ENCODE measurements around the gene ZC3H7B.

Gene ZC3H7B

GRCh38 chr22:41356430-41357028 is 55.2 kb downstream of the ZC3H7B start:
- DNase-seq (ENCODE audit: low read depth, low spot score), result no peak

GRCh38 chr22:41357191-41357590 is 55.9 kb downstream of the ZC3H7B start:
- no peak for DNase-seq (ENCODE audit: low read depth, low spot score)

DNA sequence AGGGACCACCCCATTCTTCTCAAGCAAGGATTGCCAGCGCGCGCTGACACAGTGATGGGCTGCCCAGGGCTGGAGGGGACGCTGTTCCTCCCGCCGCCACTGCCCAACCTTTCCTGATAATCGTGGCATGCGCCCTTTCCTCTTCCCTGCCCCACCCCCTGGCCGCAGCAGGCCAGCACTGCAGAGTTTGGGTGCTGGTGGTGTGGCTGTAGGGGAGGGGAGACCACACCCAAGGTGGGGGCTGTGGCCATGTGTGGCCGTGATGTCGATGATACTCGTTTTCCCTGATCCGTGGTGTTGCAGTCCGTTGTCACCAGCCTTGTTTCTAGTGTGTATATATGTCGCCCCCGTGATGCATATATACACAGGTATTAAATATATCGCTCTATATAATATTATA is 57.6 kb downstream of the ZC3H7B start:
- DNase-seq (ENCODE audit: low read depth, low spot score), result no peak

GRCh38 chr22:41359376-41359775 is 58.1 kb downstream of the ZC3H7B start:
- DNase-seq (ENCODE audit: low read depth, low spot score), result no peak

GRCh38 chr22:41360126-41360525 is 58.8 kb downstream of the ZC3H7B start:
- DNase-seq (ENCODE audit: low read depth, low spot score), result no peak

- no peak for DNase-seq (ENCODE audit: low read depth, low spot score)
Measured at GRCh38 chr22:41361716-41362310, 60.5 kb downstream of the ZC3H7B start.

DNA sequence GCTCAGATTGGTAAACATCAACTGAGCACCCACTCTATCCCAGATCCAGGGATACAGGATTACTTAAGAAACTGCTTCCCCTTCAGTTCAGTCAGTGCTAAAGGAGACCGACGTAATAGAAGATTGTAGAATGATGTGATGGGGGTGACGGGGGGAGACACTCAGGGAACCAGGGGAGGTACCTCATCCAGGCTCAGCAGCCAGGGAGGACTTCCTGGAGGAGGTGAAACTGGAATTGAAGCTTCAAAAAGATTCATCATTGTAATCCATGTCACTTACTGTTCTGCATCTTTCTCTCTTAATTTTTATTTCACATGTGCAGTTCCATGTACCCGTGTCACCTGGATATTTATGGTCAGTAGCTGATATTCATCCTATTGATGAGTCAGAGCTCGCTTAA is 61.3 kb downstream of the ZC3H7B start:
- DNase-seq (ENCODE audit: low read depth, low spot score), result no peak

DNA sequence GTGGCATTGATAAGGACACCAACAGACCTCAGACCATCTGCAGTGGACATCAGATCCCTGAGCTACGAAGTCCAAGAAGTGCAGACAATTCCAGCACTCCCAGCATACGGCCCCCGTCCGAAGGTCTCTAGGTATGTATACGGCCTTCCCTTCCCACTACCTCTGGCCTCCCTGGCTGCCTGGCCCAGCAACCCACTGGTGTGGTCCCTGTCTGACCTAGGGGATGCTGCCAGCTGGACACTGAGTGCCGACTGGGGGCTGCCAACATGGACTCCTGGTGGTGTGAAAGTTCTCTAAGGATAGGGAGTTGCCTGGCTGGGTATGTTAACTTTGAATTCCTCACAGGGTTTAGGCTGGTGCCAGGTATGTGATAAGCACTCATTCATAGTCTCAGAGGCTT is 62.9 kb downstream of the ZC3H7B start:
- DNase-seq (ENCODE audit: low read depth, low spot score), result no peak

DNA sequence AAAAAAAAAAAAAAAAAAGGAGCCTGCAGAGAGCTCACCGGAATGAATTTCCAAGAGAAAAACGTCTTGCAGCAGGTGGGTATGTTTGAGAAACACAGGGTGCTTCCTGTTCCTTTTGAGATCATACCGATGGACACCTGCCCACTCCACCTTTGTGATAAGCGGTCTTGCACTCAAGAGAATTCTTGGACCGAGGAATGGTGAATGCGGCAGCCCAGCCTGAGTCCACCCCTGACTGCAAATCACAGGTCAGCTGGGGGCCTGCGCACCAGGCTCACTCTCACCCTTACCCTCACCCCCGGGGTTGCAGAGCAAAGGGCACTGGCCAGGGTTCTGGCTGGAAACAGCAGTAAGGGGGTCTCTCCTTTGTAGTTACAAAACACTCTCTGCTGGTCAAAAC is 63.6 kb downstream of the ZC3H7B start:
- DNase-seq (ENCODE audit: low read depth, low spot score), result no peak

- no peak for DNase-seq (ENCODE audit: low read depth, low spot score)
Measured at GRCh38 chr22:41365425-41365824, 64.1 kb downstream of the ZC3H7B start.

DNA sequence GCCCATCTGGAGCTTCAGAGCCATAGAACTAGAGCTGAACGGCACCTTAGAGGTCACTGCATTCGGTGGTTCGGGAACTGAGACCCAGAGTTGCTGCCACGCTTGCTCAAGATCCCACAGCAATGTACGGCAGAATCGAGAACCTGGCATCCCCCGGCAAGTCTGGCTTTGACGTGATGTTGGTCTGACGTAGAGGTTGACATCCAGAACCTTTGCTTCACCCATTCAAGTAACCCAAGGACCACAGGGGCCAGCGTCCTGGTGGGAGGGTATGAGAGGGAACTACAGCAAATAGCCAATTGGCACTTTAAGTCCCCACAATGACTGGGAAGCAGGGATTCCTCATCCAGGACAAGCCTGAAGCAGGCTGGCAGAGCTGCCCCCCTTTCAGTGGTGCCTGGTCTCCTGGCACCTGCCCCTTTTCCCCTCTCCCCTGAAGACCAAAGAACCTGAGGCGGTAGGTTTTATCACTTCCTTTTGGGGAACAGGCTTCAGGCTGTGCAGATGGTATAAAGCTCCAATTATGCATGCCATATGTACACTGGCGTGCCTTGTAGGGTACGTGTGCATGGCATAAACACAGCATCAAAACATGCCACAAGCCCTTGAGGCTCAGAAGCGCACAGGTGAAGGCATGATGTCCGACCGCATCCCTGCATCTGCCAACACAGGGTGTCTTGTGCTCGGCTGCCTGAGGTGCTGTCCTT is 65.2 kb downstream of the ZC3H7B start:
- no peak for DNase-seq (ENCODE audit: low read depth, low spot score)

- no peak for DNase-seq (ENCODE audit: low read depth, low spot score)
Measured at GRCh38 chr22:41367039-41367679, 65.8 kb downstream of the ZC3H7B start.

DNA sequence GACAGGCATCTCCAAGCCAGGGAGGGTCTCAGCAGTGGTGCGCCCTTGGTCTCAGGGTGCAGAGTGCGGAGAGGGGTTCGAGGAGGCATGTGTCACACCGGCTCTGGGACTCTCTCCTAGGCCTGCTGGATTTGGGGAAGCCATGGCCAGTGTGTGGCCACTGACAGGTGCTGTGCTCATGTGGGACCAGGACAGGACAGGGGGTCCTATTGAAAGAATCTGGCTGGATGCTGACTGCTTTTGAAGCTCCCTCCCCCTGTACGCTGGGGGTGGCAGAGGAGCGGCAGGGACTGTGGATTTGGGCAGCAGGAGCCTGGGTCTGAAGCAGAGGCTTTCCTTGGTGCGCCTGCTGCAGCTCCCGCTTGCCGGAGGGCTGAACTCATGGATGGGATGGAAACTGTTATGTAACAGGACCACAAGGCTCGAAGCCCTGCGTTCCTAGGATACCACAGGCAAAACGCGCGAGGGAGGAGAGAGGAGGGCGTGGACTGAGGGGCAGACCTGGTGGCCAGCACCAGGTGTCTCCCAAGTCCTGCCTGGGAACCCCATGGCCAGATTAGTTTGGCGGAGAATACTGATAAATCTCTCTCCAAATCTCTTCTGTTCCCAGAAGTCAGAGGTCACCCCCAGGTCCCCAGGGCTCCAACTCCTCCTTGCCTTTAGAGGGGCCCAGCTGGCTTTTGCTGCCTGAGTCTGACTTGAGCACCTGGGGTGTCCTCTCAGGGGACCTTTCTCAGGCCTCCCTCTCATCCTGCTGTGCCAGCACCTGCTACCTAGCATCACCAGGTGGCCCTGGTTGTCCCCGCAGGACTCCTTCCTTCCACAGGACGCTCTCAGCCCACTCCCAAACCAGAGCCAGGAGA is 66.6 kb downstream of the ZC3H7B start:
- no peak for DNase-seq (ENCODE audit: low read depth, low spot score)

GRCh38 chr22:41368543-41369423 is 67.5 kb downstream of the ZC3H7B start:
- no peak for DNase-seq (ENCODE audit: low read depth, low spot score)

DNA sequence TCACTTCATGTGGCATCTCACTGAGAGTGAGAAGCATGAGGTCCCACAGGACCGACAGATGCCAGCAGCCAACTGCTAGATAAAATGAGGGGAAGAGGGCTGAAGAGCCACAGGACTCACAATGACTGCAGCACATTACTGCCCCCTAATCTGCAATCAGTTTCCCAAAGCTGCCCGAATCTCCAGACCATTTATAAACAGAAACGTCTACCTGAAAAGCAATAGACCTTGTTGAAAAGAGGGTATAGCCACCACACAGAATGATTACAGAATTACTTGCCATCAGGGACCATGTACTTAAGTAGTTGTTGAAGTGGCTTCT is 68.1 kb downstream of the ZC3H7B start:
- no peak for DNase-seq (ENCODE audit: low read depth, low spot score)

- DNase-seq (ENCODE audit: low read depth, low spot score), result no peak
Measured at GRCh38 chr22:41369837-41370236, 68.5 kb downstream of the ZC3H7B start.

GRCh38 chr22:41377846-41378245 is 76.5 kb downstream of the ZC3H7B start:
- DNase-seq (ENCODE audit: low read depth, low spot score), result no peak

- no peak for DNase-seq (ENCODE audit: low read depth, low spot score)
Measured at GRCh38 chr22:41380993-41381328, 79.6 kb downstream of the ZC3H7B start.

GRCh38 chr22:41381329-41382097 is 80.2 kb downstream of the ZC3H7B start, which contains the start of gene TEF:
TEF (plus strand) TSS chr22:41381942; CDS start chr22:41382045, 103 bp downstream.
- DNase-seq (ENCODE audit: low read depth, low spot score), result peak; percentile 96

- DNase-seq (ENCODE audit: low read depth, low spot score), result peak; percentile 31
Measured at GRCh38 chr22:41382098-41382578, 80.8 kb downstream of the ZC3H7B start.

Data from activated CD4-positive, CD25-positive, alpha-beta regulatory T cell treated with anti-CD3 and anti-CD28 coated beads, Interleukin-2, amount 50 U/mL, for 16 hours (primary cell).